LNCAP (cell line): Measurements from ENCODE around the gene PTPN11.

Experiments used
- CTCF ChIP-seq: fragments of 450-650 bp; IDR thresholded peaks from 2 replicates; pipeline ENCODE4 v1.5.1; 2017; ENCODE audit warnings: mild to moderate bottlenecking

Gene PTPN11

GRCh38 chr12:112418608-112419296 lies at the start of gene PTPN11:
PTPN11 (plus strand) TSS chr12:112418947; CDS start chr12:112419112, 165 bp downstream.
- TF ChIP-seq CTCF = peak; percentile 57

GRCh38 chr12:112370199-112370598 lies 48.5 kb upstream of the PTPN11 start:
- no peak for TF ChIP-seq CTCF

- TF ChIP-seq CTCF = no peak
These were observed 47.8 kb upstream of the PTPN11 start for GRCh38 chr12:112370868-112371510.

- no peak for TF ChIP-seq CTCF
These were observed 44.5 kb upstream of the PTPN11 start for GRCh38 chr12:112374166-112374740.

- TF ChIP-seq CTCF = no peak
These were observed 43.6 kb upstream of the PTPN11 start for GRCh38 chr12:112375105-112375504.

GRCh38 chr12:112380663-112381405 lies 37.9 kb upstream of the PTPN11 start:
- no peak for TF ChIP-seq CTCF

GRCh38 chr12:112381406-112381882 lies 37.3 kb upstream of the PTPN11 start:
- TF ChIP-seq CTCF = no peak
